ENCODE results near the gene FAM163B. TPM values are rescaled to one million over a fixed set of nuclear protein-coding genes. Genes with fewer than 3 reads are reported as not detected.

Gene FAM163B
- total RNA-seq, 2 donors from 2014 or later: not detected

DNA sequence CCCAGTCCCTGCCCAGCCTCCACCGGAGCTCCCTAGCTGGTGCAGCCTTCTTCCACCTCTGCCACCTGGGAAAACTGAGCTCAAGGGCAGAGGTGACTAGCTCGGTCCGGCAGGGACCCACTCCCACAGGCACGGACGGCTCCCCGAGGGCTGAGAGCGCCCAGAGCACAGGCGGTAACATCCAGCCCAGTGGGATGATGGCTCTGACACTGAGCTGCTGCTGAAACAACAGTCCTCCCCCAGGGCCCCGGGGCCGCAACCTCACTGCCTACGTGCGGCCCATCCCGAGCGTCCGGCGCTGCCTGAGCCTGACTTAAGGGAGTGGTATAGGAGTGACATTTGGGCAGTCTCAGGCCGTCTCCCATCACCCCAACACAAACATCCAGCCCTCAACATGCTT, 3.7 kb downstream of the FAM163B start:
- H3K9ac ChIP-seq (ENCODE audit: extremely low read depth, low read length, poor library complexity, severe bottlenecking): no peak overlapping the region
- H3K4me1 Mint-ChIP-seq: no peaks in the 10 kb centered on the region
- peaks cover 38% of the 10 kb centered on the region for H3K27me3 ChIP-seq (ENCODE audit: control insufficient read depth, insufficient read depth, low read length, poor library complexity, severe bottlenecking)
- no peaks in the 10 kb centered on the region for H3K36me3 Mint-ChIP-seq (ENCODE audit: low read depth)
- no peak overlapping the region for H3K4me3 ChIP-seq (ENCODE audit: low read length)
- WGBS, 2 experiments (ENCODE audit: insufficient coverage in 1 of 2, insufficient read length in 1 of 2): 92 to 98% methylated on average over 10 to 14 of the region's 17 CpGs
- DNase-seq: no peak
- H3K4me3 Mint-ChIP-seq: no peak overlapping the region
- no peak overlapping the region for H3K27ac ChIP-seq (ENCODE audit: low read depth, low read length)
- H3K4me1 ChIP-seq (ENCODE audit: control insufficient read depth, insufficient read depth, low read length): no peaks in the 10 kb centered on the region
- H3K27me3 Mint-ChIP-seq (ENCODE audit: insufficient read depth): peaks cover 37% of the 10 kb centered on the region
- TF ChIP-seq, protein P1, sequence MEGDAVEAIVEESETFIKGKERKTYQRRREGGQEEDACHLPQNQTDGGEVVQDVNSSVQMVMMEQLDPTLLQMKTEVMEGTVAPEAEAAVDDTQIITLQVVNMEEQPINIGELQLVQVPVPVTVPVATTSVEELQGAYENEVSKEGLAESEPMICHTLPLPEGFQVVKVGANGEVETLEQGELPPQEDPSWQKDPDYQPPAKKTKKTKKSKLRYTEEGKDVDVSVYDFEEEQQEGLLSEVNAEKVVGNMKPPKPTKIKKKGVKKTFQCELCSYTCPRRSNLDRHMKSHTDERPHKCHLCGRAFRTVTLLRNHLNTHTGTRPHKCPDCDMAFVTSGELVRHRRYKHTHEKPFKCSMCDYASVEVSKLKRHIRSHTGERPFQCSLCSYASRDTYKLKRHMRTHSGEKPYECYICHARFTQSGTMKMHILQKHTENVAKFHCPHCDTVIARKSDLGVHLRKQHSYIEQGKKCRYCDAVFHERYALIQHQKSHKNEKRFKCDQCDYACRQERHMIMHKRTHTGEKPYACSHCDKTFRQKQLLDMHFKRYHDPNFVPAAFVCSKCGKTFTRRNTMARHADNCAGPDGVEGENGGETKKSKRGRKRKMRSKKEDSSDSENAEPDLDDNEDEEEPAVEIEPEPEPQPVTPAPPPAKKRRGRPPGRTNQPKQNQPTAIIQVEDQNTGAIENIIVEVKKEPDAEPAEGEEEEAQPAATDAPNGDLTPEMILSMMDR (conservative IDR thresholded peaks at IDR 0.05): no peak
- H3K9me3 ChIP-seq (ENCODE audit: control insufficient read depth, low read length): no peaks in the 10 kb centered on the region
- H3K9me3 Mint-ChIP-seq: no peaks in the 10 kb centered on the region
- H3K27ac Mint-ChIP-seq: peak overlapping the region; percentile 64
- H3K36me3 ChIP-seq (ENCODE audit: control insufficient read depth, insufficient read depth, low read length): no peaks in the 10 kb centered on the region

DNA sequence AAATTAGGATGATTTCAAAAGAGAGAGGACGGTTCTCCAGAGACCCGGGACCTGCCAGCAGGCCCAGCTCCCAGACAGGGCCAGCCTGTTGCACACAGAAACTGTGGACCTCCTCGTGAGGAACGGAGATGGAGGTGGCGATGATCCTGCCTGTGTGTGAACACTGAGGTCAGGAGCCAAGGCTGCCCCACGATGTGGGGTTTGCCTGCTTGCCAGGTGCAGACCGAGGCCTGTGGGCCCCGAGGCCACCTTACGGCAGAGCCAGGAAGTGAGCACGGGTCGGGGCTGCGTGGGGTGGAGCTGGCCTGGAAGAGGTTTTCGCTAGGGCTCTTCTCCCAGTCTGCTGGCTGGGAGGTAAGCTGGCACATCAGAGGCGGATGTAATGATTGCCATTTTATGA, 4.3 kb downstream of the FAM163B start:
- Mint-ChIP-seq H3K4me1 (no peaks in the 10 kb centered on the region), H3K27me3 (ENCODE audit: insufficient read depth) (peaks cover 33% of the 10 kb centered on the region)

DNA sequence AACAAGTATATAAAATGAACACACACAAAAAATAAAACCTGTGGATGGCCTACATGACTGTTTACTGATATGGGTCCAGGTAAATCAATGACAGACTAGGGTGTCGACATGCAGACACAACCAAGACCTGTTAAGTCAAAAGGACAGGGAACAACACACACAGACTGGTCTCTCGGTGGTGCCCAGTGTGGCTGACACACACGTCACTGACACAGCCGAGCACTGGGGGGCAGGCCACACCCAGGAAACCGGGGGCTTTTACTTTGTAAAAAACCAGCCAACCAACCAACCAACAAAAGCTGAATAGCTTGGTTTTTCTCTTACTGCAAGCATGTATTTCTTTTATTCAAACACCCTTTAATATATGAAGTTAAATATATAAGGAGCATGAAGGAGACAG, 5.0 kb downstream of the FAM163B start:
- no peak overlapping the region for H3K4me3 Mint-ChIP-seq
- no peaks in the 10 kb centered on the region for H3K4me1 Mint-ChIP-seq
- H3K9me3 Mint-ChIP-seq: no peaks in the 10 kb centered on the region
- peaks cover 28% of the 10 kb centered on the region for H3K27me3 Mint-ChIP-seq (ENCODE audit: insufficient read depth)
- Histone ChIP-seq H3K9ac (ENCODE audit: extremely low read depth, low read length, poor library complexity, severe bottlenecking) (no peak overlapping the region), H3K9me3 (ENCODE audit: control insufficient read depth, low read length) (no peaks in the 10 kb centered on the region), H3K4me3 (ENCODE audit: low read length) (no peak overlapping the region), H3K27me3 (ENCODE audit: control insufficient read depth, insufficient read depth, low read length, poor library complexity, severe bottlenecking) (peaks cover 28% of the 10 kb centered on the region), H3K4me1 (ENCODE audit: control insufficient read depth, insufficient read depth, low read length) (no peaks in the 10 kb centered on the region), H3K27ac (ENCODE audit: low read depth, low read length) (no peak overlapping the region), H3K36me3 (ENCODE audit: control insufficient read depth, insufficient read depth, low read length) (no peaks in the 10 kb centered on the region)
- H3K27ac Mint-ChIP-seq: no peak overlapping the region
- 80 to 85% methylated on average over 4 to 5 of the region's 5 CpGs for WGBS, 2 experiments (ENCODE audit: insufficient coverage in 1 of 2, insufficient read length in 1 of 2)
- DNase-seq: no peak
- no peaks in the 10 kb centered on the region for H3K36me3 Mint-ChIP-seq (ENCODE audit: low read depth)
- TF ChIP-seq, protein P1 (conservative IDR thresholded peaks at IDR 0.05): no peak

More for the DNA sequence above, 4.3 kb downstream of the FAM163B start:
- DNase-seq: no peak
- no peaks in the 10 kb centered on the region for H3K36me3 Mint-ChIP-seq (ENCODE audit: low read depth)
- Histone ChIP-seq H3K9me3 (ENCODE audit: control insufficient read depth, low read length) (no peaks in the 10 kb centered on the region), H3K9ac (ENCODE audit: extremely low read depth, low read length, poor library complexity, severe bottlenecking) (no peak overlapping the region), H3K4me1 (ENCODE audit: control insufficient read depth, insufficient read depth, low read length) (no peaks in the 10 kb centered on the region), H3K4me3 (ENCODE audit: low read length) (no peak overlapping the region), H3K27me3 (ENCODE audit: control insufficient read depth, insufficient read depth, low read length, poor library complexity, severe bottlenecking) (peaks cover 32% of the 10 kb centered on the region), H3K36me3 (ENCODE audit: control insufficient read depth, insufficient read depth, low read length) (no peaks in the 10 kb centered on the region), H3K27ac (ENCODE audit: low read depth, low read length) (no peak overlapping the region)
- WGBS, 2 experiments (ENCODE audit: insufficient coverage in 1 of 2, insufficient read length in 1 of 2): 84 to 100% methylated on average over 4 to 14 of the region's 14 CpGs
- H3K4me3 Mint-ChIP-seq: no peak overlapping the region
- H3K9me3 Mint-ChIP-seq: no peaks in the 10 kb centered on the region
- H3K27ac Mint-ChIP-seq: no peak overlapping the region
- TF ChIP-seq, protein P1 (conservative IDR thresholded peaks at IDR 0.05): peak; percentile 27

All from endodermal cell (in vitro differentiated cells).